ENCODE data around the gene IL21R. TPM values are rescaled to one million over a fixed set of nuclear protein-coding genes. Genes with fewer than 3 reads are reported as not detected.

IL21R gene
- total and polyA plus RNA-seq, 2 donors (not counting 3 experiments of a cell fraction or from before 2014, with no cell fraction given) = 0.03 TPM; not detected in 1

- Histone ChIP-seq H3K9me3 (replicated peaks; ENCODE audit: control insufficient read depth, insufficient read depth, low read length) (no peaks in the 10 kb centered on the region), H2AFZ (ENCODE audit: low read depth, low read length) (no peak overlapping the region), H3K4me1 (ENCODE audit: control insufficient read depth, extremely low read depth, insufficient read depth, low read length) (peaks cover 4% of the 10 kb centered on the region), H3K4me2 (ENCODE audit: insufficient read depth, low read length) (no peak overlapping the region), H3K79me2 (ENCODE audit: control insufficient read depth, insufficient read depth, low read length) (no peaks in the 10 kb centered on the region), H3K27ac (ENCODE audit: insufficient read depth, low read depth, low read length) (no peak overlapping the region), H4K20me1 (replicated peaks; ENCODE audit: control insufficient read depth, extremely low read depth, insufficient read depth, low read length) (no peaks in the 10 kb centered on the region), H3K36me3 (ENCODE audit: control insufficient read depth in 2 of 2, extremely low read depth in 1 of 2, insufficient read depth in 2 of 2, low read length in 2 of 2) (no peaks in the 10 kb centered on the region), H3K27me3 (ENCODE audit: control insufficient read depth in 2 of 2, insufficient read depth in 2 of 2, low read length in 2 of 2) (no peaks in the 10 kb centered on the region), H3K9me1 (replicated peaks; ENCODE audit: control insufficient read depth, extremely low read depth, insufficient read depth, low read length) (no peaks in the 10 kb centered on the region), H3K9ac (replicated peaks; ENCODE audit: extremely low read depth, insufficient read depth, low read length) (no peak overlapping the region), H3K4me3 (replicated peaks in 1 of 3; ENCODE audit: insufficient read depth in 1 of 3, low read depth in 1 of 3, low read length in 3 of 3) (no peak overlapping the region)
- intact Hi-C loops (cut with micrococcal nuclease) (no loop called here), dilution Hi-C loops (cut with MboI; ENCODE audit: extremely low pct_ligation_motif_present, low sequenced_read_pairs) (no loop called here)
- CTCF ChIA-PET = interaction anchor here (0.9 kb wide), 1 partner anchor 9 kb away, joined by 3 read pairs; no protein-coding TSS in a partner anchor
- no TSS peak for BruUV-seq (replicated peaks)
- FAIRE-seq (no peak), DNase-seq (ENCODE audit: low read depth, low spot score) (no peak)
- POLR2A ChIA-PET = no interaction called here
- TF ChIP-seq POLR2A (IDR thresholded peaks at IDR 0.05; ENCODE audit: low read depth, low read length) (no peak), GATA2 (IDR thresholded peaks at IDR 0.05; ENCODE audit: insufficient read depth, insufficient read length, low read depth, low read length) (no peak), MYC (IDR thresholded peaks at IDR 0.05; ENCODE audit: low read depth, low read length) (no peak), FOS (IDR thresholded peaks at IDR 0.05; ENCODE audit: borderline replicate concordance, insufficient read depth, low read length) (no peak), POLR2AphosphoS5 (IDR thresholded peaks at IDR 0.05; ENCODE audit: insufficient read depth, low read depth, low read length) (no peak), JUN (IDR thresholded peaks at IDR 0.05; ENCODE audit: borderline replicate concordance, insufficient read depth, insufficient read length, low read depth) (no peak), EZH2 (IDR thresholded peaks at IDR 0.05; ENCODE audit: borderline replicate concordance, low read depth, low read length, severe bottlenecking) (no peak), MAX (IDR thresholded peaks at IDR 0.05; ENCODE audit: insufficient read depth, insufficient read length) (no peak), CTCF (IDR thresholded peaks at IDR 0.05; ENCODE audit: extremely low read depth in 1 of 2, insufficient read depth in 1 of 2, low read depth in 1 of 2, low read length in 2 of 2) (no peak)
Measured at GRCh38 chr16:27406511-27407128, 4.6 kb downstream of the IL21R start.
